MCF 10A (cell line): Measurements from ENCODE around the gene ARHGAP31. TPM values are rescaled to one million over a fixed set of nuclear protein-coding genes. Genes with fewer than 3 reads are reported as not detected.

ENCODE experiments used
- BruUV-seq: library from RNA; stranded (reverse); fragments of 400-500 nt; replicated peaks from 2 replicates; lab custom pipeline; 2021; lab: Mats Ljungman, UMichigan
- CTCF ChIA-PET: fragments of 300-600 bp; sonication (Branson Sonifier 250); formaldehyde crosslinking; extraction: SDS; loops from one replicate; lab custom pipeline; 2021; ENCODE audit warnings: antibody characterized with exemption, inconsistent platforms; lab: Yijun Ruan, JAX
- POLR2A ChIA-PET: fragments of 300-600, 350-650 bp; sonication (Branson Sonifier 250); formaldehyde crosslinking; extraction: SDS; loops from one replicate; lab custom pipeline; 2020; ENCODE audit warnings: antibody characterized with exemption, inconsistent platforms; lab: Yijun Ruan, JAX
- DNase-seq: peaks from one replicate; pipeline ENCODE4 v3.0.0-alpha.2; 2018; ENCODE audit not compliant: unreplicated experiment
- H3K27ac Mint-ChIP-seq: one replicate; pipeline ENCODE4 v1.8.0; 2022; ENCODE audit warnings: mild to moderate bottlenecking, low read depth, mixed read lengths; ENCODE audit not compliant: unreplicated experiment
- H3K27me3 Mint-ChIP-seq: one replicate; pipeline ENCODE4 v1.8.0; 2022; ENCODE audit warnings: mixed read lengths; ENCODE audit not compliant: insufficient read depth, unreplicated experiment
- H3K36me3 Mint-ChIP-seq: one replicate; pipeline ENCODE4 v1.8.0; 2022; ENCODE audit warnings: mild to moderate bottlenecking, moderate library complexity, mixed read lengths; ENCODE audit not compliant: insufficient read depth, unreplicated experiment
- H3K4me1 Mint-ChIP-seq: one replicate; pipeline ENCODE4 v1.8.0; 2022; ENCODE audit warnings: mixed read lengths; ENCODE audit not compliant: insufficient read depth, unreplicated experiment
- H3K4me3 Mint-ChIP-seq: one replicate; pipeline ENCODE4 v1.8.0; 2022; ENCODE audit warnings: mild to moderate bottlenecking, moderate library complexity, mixed read lengths; ENCODE audit not compliant: unreplicated experiment
- H3K9me3 Mint-ChIP-seq: one replicate; pipeline ENCODE4 v1.8.0; 2022; ENCODE audit warnings: mixed read lengths; ENCODE audit not compliant: unreplicated experiment
- intact Hi-C: fragments of 100-400 bp; cut with micrococcal nuclease; formaldehyde crosslinking; loops from 2 replicates; pipeline ENCODE4 v1.14.1; 2022
- total RNA-seq: library from RNA; stranded (reverse); gene quantifications from 2 replicates; pipeline ENCODE4 v1.2.3, GENCODE V29; 2022
- TF ChIP-seq, protein P1 (sequence below): fragments of 200-600 bp; IDR thresholded peaks from one replicate; pipeline ENCODE4 v1.8.0; 2022; ENCODE audit warnings: antibody characterized with exemption, mild to moderate bottlenecking; ENCODE audit not compliant: unreplicated experiment

ARHGAP31 gene
- total RNA-seq, 1 experiment from 2014 or later, result 4.4 TPM

DNA sequence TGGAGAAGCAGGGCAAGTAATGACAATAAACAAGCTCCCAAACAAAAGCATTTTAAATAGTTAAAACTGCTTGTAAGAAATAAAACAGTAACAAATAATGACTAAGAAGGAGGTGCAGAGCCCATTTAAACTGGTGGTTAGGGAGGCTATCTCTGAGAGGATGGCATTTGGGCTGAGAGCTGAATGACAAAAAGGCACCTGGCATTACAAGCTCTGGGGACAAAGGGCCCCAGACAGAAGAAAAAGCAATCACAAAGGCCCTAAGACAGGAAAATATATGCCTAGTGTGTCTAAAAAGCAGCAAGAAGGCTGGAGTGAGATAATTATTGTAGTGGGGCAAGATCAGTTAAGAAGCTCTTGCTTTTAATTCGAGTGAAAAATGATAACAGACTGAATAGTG lies 159.6 kb downstream of the ARHGAP31 start:
- DNase-seq, result no peak
- Mint-ChIP-seq H3K9me3 (no peaks in the 10 kb centered on the region), H3K27ac (no peak overlapping the region), H3K4me3 (no peak overlapping the region), H3K4me1 (peaks cover 14% of the 10 kb centered on the region), H3K36me3 (peaks cover 88% of the 10 kb centered on the region), H3K27me3 (no peaks in the 10 kb centered on the region)
- TF ChIP-seq, protein P1, sequence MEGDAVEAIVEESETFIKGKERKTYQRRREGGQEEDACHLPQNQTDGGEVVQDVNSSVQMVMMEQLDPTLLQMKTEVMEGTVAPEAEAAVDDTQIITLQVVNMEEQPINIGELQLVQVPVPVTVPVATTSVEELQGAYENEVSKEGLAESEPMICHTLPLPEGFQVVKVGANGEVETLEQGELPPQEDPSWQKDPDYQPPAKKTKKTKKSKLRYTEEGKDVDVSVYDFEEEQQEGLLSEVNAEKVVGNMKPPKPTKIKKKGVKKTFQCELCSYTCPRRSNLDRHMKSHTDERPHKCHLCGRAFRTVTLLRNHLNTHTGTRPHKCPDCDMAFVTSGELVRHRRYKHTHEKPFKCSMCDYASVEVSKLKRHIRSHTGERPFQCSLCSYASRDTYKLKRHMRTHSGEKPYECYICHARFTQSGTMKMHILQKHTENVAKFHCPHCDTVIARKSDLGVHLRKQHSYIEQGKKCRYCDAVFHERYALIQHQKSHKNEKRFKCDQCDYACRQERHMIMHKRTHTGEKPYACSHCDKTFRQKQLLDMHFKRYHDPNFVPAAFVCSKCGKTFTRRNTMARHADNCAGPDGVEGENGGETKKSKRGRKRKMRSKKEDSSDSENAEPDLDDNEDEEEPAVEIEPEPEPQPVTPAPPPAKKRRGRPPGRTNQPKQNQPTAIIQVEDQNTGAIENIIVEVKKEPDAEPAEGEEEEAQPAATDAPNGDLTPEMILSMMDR, result no peak
- POLR2A ChIA-PET, result interaction anchor here (0.6 to 3.9 kb wide), 4 partner anchors 10 to 223 kb away, joined by 3 to 21 read pairs (median 4); partner anchors contain the start of gene TMEM39A
- CTCF ChIA-PET, result interaction anchor here (0.7 to 1.2 kb wide), 4 partner anchors 9 to 228 kb away, joined by 3 to 5 read pairs (median 4); no protein-coding TSS in a partner anchor
- intact Hi-C loops, result no loop called here
- BruUV-seq, result no TSS peak

DNA sequence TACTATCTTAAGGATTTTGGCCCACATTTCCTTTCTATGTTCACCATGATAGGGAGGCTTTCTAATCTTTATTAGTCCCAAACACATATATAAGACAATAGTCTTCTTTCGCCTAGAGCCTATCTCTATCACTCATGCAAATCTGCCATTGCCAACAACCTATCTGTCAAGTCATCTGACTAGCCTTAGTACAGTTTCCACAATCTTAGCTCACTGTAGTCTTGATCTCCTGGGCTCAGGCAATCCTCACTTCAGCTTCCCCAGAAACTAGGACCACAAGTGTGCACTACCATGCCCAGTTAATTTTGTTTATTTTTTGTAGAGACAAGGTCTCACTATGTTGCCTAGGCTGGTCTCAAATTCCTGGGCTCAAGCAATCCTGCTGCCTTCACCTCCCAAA lies 162.3 kb downstream of the ARHGAP31 start:
- Mint-ChIP-seq H3K36me3 (peaks cover 88% of the 10 kb centered on the region), H3K9me3 (no peaks in the 10 kb centered on the region), H3K27me3 (no peaks in the 10 kb centered on the region), H3K4me3 (no peak overlapping the region), H3K4me1 (peaks cover 19% of the 10 kb centered on the region), H3K27ac (no peak overlapping the region)
- no TSS peak for BruUV-seq
- ChIA-PET CTCF (interaction anchor here (1.6 kb wide), 1 partner anchor 13 kb away, joined by 3 read pairs; no protein-coding TSS in a partner anchor), POLR2A (no interaction called here)
- intact Hi-C loops, result no loop called here
- TF ChIP-seq, protein P1, result no peak
- no peak for DNase-seq

DNA sequence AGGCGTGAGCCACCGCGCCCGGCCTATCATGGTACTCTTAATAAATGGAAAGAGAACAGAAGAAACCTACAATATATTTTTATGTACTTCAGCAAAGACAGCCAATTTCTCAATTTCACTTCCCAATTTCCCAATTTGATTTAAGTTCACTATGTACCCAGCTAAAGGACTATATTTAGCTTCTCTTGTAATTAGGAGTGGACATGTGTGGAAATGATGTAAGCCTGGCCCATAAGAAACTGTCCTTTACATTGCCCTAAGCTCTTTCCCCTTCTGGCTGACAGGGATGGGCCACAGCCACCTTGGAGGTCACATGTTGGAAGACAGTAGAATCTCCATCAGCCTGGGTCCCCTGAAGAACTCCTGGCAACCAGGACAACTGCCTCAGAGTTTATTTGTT lies 163.1 kb downstream of the ARHGAP31 start:
- H3K9me3 Mint-ChIP-seq, result no peaks in the 10 kb centered on the region
- DNase-seq, result no peak
- CTCF ChIA-PET, result no interaction called here
- peaks cover 87% of the 10 kb centered on the region for H3K36me3 Mint-ChIP-seq
- no peaks in the 10 kb centered on the region for H3K27me3 Mint-ChIP-seq
- POLR2A ChIA-PET, result no interaction called here
- intact Hi-C loops, result no loop called here
- H3K27ac Mint-ChIP-seq, result no peak overlapping the region
- peaks cover 25% of the 10 kb centered on the region for H3K4me1 Mint-ChIP-seq
- BruUV-seq, result no TSS peak
- no peak overlapping the region for H3K4me3 Mint-ChIP-seq
- TF ChIP-seq, protein P1, result no peak

DNA sequence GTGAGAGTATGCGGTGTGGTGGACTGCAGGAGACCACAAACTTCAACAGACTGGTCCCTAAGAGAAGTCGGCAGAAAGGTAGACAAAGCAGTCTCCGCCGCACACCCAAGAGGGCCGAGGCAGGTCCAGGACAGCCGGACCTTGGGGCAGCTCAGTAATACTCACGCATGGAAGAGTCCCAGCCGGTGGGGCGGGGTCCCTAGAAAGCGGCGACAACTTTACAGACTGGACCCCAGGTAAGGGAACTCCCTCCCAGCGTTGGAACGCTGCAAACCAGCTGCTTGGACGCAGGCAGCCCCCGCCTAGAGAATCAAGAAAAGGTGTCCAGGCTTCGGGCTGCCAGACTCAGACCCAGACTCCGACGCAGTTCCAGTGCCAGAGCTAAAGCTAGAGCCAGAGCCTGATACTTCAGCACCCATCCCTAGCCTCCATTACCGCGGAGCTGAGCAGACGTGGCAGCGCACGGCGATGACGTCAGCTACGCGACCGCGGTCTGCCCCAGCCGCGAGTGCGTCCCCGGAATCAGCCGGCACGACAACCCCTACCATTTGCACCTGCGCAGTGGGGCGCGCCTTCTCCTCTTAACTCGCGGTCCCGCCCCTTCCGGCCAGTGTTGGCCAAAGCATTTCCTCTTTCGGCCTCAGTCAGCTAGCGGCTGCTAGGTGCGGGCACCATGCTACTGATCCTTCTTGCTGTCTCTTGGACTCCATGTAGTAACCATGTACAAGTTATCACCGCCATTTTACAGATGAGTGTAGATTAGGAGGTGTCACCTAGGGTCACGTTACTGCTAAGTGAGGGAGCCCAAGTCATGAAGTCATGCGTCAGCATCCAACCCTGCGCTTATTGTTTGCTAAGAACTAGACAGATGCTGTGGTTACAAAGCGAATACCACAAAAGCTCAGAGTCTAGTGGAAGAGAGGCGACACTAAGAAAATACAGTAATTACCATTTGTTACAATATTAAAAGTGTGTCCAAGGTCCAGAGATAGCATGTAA lies 169.3 kb downstream of the ARHGAP31 start, which contains the start of gene TMEM39A:
Gene TMEM39A, minus strand, starts transcription at position 445 of the 999 bp plus-strand sequence. CDS start 1,541 bp downstream, outside the sequence.
- Mint-ChIP-seq H3K36me3 (peaks cover 37% of the 10 kb centered on the region), H3K4me1 (peaks cover 28% of the 10 kb centered on the region), H3K4me3 (peak within 1 kb of the TSS; percentile 89), H3K9me3 (no peaks in the 10 kb centered on the region), H3K27ac (peak within 1 kb of the TSS; percentile 94), H3K27me3 (no peaks in the 10 kb centered on the region)
- TF ChIP-seq, protein P1, result no peak
- BruUV-seq, result TSS peak; percentile 87
- CTCF ChIA-PET, result interaction anchor here (0.6 to 4.6 kb wide), 13 partner anchors 10 to 421 kb away, joined by 3 to 30 read pairs (median 3); partner anchors contain the start of gene B4GALT4
- DNase-seq, result peak; percentile 98
- POLR2A ChIA-PET, result interaction anchor here (0.5 to 6.0 kb wide), 26 partner anchors 10 to 886 kb away, joined by 3 to 118 read pairs (median 5); partner anchors contain the start of genes ARHGAP31, B4GALT4, COX17 and GSK3B
- intact Hi-C loops, result loop anchor here (1.0 to 2.0 kb wide), 3 partner anchors 35 to 213 kb away; partner anchors contain the start of genes COX17 and TIMMDC1
